ENCODE results near the gene OPA3. TPM values are rescaled to one million over a fixed set of nuclear protein-coding genes. Genes with fewer than 3 reads are reported as not detected.
A peak's percentile ranks its signal among the peaks of the same experiment; 100 is the strongest.

OPA3 gene
- total RNA-seq, 1 donor from 2014 or later, result 14.4 TPM

DNA sequence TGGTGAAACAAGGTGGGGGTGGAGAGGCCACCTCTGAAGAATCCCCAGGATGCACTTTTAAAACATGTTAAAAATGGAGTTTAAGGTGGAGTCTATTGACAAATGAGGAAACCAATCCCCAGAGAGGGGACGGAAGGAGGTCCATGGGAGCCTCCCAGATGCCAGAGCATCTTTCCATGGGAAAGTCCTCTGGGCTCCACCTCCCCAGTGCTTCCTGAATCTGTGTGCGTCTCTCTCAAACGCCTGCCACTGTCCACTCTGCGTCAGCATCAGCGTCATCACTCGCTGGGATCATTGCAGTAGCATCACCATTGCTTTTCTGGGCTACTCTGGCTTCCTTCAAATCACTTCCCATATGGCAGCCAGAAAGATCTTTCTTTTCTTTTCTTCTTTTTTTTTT is 11.2 kb upstream of the OPA3 start:
- TF ChIP-seq, protein P1, sequence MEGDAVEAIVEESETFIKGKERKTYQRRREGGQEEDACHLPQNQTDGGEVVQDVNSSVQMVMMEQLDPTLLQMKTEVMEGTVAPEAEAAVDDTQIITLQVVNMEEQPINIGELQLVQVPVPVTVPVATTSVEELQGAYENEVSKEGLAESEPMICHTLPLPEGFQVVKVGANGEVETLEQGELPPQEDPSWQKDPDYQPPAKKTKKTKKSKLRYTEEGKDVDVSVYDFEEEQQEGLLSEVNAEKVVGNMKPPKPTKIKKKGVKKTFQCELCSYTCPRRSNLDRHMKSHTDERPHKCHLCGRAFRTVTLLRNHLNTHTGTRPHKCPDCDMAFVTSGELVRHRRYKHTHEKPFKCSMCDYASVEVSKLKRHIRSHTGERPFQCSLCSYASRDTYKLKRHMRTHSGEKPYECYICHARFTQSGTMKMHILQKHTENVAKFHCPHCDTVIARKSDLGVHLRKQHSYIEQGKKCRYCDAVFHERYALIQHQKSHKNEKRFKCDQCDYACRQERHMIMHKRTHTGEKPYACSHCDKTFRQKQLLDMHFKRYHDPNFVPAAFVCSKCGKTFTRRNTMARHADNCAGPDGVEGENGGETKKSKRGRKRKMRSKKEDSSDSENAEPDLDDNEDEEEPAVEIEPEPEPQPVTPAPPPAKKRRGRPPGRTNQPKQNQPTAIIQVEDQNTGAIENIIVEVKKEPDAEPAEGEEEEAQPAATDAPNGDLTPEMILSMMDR (IDR thresholded peaks at IDR 0.05; ENCODE audit: unreplicated experiment), result no peak
- DNase-seq (ENCODE audit: low spot score, unreplicated experiment), result no peak
- no peak overlapping the region for H3K4me3 Mint-ChIP-seq (ENCODE audit: low read depth)
- H3K27me3 Mint-ChIP-seq, result peaks cover 72% of the 10 kb centered on the region
- H3K36me3 Mint-ChIP-seq (ENCODE audit: insufficient read depth), result no peaks in the 10 kb centered on the region
- H3K27ac Mint-ChIP-seq, result no peak overlapping the region
- H3K9me3 Mint-ChIP-seq (ENCODE audit: low read depth), result no peaks in the 10 kb centered on the region
- no peaks in the 10 kb centered on the region for H3K4me1 Mint-ChIP-seq (ENCODE audit: low read depth)

DNA sequence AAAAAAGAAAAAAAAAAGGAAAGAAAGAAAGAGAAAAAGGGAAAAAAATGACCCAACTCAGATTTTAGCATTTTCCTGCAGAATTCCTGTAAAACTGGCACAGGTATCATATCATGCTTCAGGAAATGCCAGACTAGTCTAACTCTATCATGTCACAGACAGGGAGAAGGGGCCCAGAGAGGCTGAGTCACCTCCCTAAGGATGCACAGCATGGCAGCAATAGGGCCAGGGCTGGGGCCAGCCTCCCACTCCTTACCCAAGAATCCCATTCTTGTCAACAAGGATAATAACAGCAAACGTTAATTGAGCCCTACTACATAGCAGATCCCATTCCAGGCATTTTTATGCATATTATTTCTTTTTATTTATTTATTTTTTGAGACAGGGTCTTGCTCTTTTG is 8.9 kb upstream of the OPA3 start:
- H3K36me3 Mint-ChIP-seq (ENCODE audit: insufficient read depth), result no peaks in the 10 kb centered on the region
- no peak overlapping the region for H3K27ac Mint-ChIP-seq
- no peaks in the 10 kb centered on the region for H3K9me3 Mint-ChIP-seq (ENCODE audit: low read depth)
- no peak for DNase-seq (ENCODE audit: low spot score, unreplicated experiment)
- TF ChIP-seq, protein P1 (IDR thresholded peaks at IDR 0.05; ENCODE audit: unreplicated experiment), result no peak
- no peak overlapping the region for H3K4me3 Mint-ChIP-seq (ENCODE audit: low read depth)
- peaks cover 63% of the 10 kb centered on the region for H3K27me3 Mint-ChIP-seq
- H3K4me1 Mint-ChIP-seq (ENCODE audit: low read depth), result no peaks in the 10 kb centered on the region

DNA sequence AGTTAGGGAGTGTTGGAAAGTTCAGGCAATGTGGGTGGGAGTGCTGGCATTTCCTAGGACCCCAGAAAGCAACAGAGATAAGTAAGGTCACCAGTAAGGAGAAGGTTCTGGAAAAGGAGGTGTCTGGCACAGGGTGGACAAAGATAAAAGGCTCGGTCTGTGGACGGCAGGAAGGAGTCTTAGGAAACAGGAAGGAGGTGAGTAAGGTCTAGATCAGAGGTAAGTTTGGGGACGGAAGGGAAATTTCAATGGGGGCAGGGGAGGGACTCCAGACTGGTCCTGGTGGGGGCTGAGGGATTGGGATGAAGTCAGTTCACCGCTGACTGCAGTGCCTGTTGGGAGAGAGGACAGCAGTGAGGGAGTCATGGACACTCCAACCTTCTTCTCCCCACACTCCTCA is 7.8 kb upstream of the OPA3 start:
- Mint-ChIP-seq H3K27me3 (peaks cover 52% of the 10 kb centered on the region), H3K4me1 (ENCODE audit: low read depth) (no peaks in the 10 kb centered on the region), H3K36me3 (ENCODE audit: insufficient read depth) (no peaks in the 10 kb centered on the region), H3K9me3 (ENCODE audit: low read depth) (no peaks in the 10 kb centered on the region), H3K27ac (no peak overlapping the region), H3K4me3 (ENCODE audit: low read depth) (no peak overlapping the region)
- TF ChIP-seq, protein P1 (IDR thresholded peaks at IDR 0.05; ENCODE audit: unreplicated experiment), result no peak
- DNase-seq (ENCODE audit: low spot score, unreplicated experiment), result no peak

DNA sequence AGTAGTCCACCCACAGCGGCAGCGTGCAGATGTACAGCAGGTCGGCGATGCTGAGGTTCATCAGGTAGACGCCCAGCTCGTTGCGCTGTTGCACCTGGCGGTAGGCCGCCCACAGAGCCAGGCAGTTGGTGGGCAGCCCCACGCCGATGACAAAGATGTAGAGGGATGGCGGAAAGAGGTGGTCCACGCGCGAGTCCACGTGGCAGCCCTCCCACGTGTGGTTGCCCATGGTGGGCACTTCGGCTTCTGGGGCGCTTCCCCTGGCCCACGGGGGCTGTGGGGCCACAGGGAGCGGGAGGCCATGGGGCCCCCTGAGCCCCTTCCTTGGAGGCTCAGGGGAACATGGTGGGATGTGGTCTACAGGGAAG is 7.0 kb upstream of the OPA3 start:
- Mint-ChIP-seq H3K27ac (no peak overlapping the region), H3K27me3 (peaks cover 44% of the 10 kb centered on the region), H3K36me3 (ENCODE audit: insufficient read depth) (no peaks in the 10 kb centered on the region), H3K4me3 (ENCODE audit: low read depth) (no peak overlapping the region), H3K9me3 (ENCODE audit: low read depth) (no peaks in the 10 kb centered on the region), H3K4me1 (ENCODE audit: low read depth) (no peaks in the 10 kb centered on the region)
- TF ChIP-seq, protein P1 (IDR thresholded peaks at IDR 0.05; ENCODE audit: unreplicated experiment), result no peak
- DNase-seq (ENCODE audit: low spot score, unreplicated experiment), result no peak

DNA sequence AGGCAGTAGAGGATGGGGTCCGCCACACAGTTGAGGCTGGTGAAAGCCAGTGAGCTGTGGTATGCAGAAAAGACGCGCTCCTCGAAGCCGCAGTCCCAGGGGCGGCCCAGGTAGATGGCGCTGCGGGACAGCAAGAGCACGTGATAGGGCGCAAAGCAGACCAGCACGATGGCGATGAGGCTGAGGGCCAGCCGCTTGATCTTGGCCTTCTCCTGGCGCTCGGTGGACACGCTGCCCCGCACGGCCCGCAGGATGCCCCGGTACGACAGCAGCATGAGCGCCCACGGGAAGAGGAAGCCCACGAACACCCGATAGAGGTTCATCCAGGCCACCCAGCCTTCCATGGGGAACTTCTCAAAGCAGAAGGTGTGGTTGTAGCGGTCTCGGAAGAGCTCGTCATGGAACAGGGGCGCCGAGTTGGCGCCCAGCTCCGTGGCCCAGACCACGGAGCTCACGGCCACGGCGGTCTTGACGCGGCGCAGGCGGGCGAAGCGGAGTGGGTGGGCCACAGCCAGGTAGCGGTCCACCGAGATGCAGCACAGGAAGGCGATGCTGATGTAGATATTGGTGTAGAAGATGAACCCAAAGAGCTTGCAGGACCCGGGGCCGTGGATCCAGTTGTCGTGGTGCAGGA is 6.5 kb upstream of the OPA3 start:
- Mint-ChIP-seq H3K27ac (no peak overlapping the region), H3K36me3 (ENCODE audit: insufficient read depth) (no peaks in the 10 kb centered on the region), H3K4me3 (ENCODE audit: low read depth) (no peak overlapping the region), H3K4me1 (ENCODE audit: low read depth) (no peaks in the 10 kb centered on the region), H3K27me3 (peaks cover 39% of the 10 kb centered on the region), H3K9me3 (ENCODE audit: low read depth) (no peaks in the 10 kb centered on the region)
- peak; percentile 43 for DNase-seq (ENCODE audit: low spot score, unreplicated experiment)
- TF ChIP-seq, protein P1 (IDR thresholded peaks at IDR 0.05; ENCODE audit: unreplicated experiment), result peak; percentile 56
